Fibroblast of lung (primary cell): ENCODE measurements around the gene LTB. TPM values are rescaled to one million over a fixed set of nuclear protein-coding genes. Genes with fewer than 3 reads are reported as not detected.
"Not testable (repeated sequence)": the region's sequence is repeated elsewhere in the genome, so short reads cannot be mapped to it uniquely, and the experiment has no call there.

Experiments used
- DNase-seq, 2 donors: peaks; one replicate each; pipeline versions ENCODE4 v3.0.0 to v3.0.0-alpha.2; 2010; ENCODE audit warnings: low read depth in 2 of 2
- H2AFZ ChIP-seq: 2 replicates; pipeline ENCODE4 v1.5.1; 2012; ENCODE audit warnings: low read length, control low read depth, inconsistent platforms
- H3K27ac ChIP-seq: 2 replicates; pipeline ENCODE4 v1.5.1; 2011; ENCODE audit warnings: low read length, control low read depth; ENCODE audit not compliant: insufficient read depth
- H3K27me3 ChIP-seq: 2 replicates; pipeline ENCODE4 v1.5.1; 2011; ENCODE audit warnings: mild to moderate bottlenecking, low read length; ENCODE audit not compliant: control insufficient read depth, insufficient read depth
- H3K36me3 ChIP-seq: 2 replicates; pipeline ENCODE4 v1.5.1; 2011; ENCODE audit warnings: low read length; ENCODE audit not compliant: control insufficient read depth, insufficient read depth
- H3K4me1 ChIP-seq: 2 replicates; pipeline ENCODE4 v1.5.1; 2011; ENCODE audit warnings: low read length; ENCODE audit not compliant: control insufficient read depth, insufficient read depth; ENCODE audit errors: extremely low read depth
- H3K4me2 ChIP-seq: 2 replicates; pipeline ENCODE4 v1.5.1; 2011; ENCODE audit warnings: low read length, control low read depth; ENCODE audit not compliant: insufficient read depth; ENCODE audit errors: extremely low read depth
- H3K4me3 ChIP-seq, 4 experiments: fragments of 200-600 bp in 1 of 4; sonication (generic) in 1 of 4; replicated peaks in 1 of 4; 2 replicates each; pipeline ENCODE4 v1.5.1; 2011 to 2016; ENCODE audit warnings: low read length in 4 of 4, low read depth in 3 of 4, mild to moderate bottlenecking in 3 of 4, control low read depth in 2 of 4, inconsistent platforms in 1 of 4, mixed read lengths in 1 of 4; ENCODE audit not compliant: insufficient read depth in 1 of 4; ENCODE audit errors: control extremely low read depth in 1 of 4
- H3K79me2 ChIP-seq: 2 replicates; pipeline ENCODE4 v1.5.1; 2012; ENCODE audit warnings: mild to moderate bottlenecking, low read length, inconsistent platforms; ENCODE audit not compliant: control insufficient read depth, insufficient read depth
- H3K9ac ChIP-seq: 2 replicates; pipeline ENCODE4 v1.5.1; 2011; ENCODE audit warnings: mild to moderate bottlenecking, low read length, control low read depth; ENCODE audit not compliant: insufficient read depth
- H3K9me3 ChIP-seq: 2 replicates; pipeline ENCODE4 v1.5.1; 2012; ENCODE audit warnings: low read depth, low read length; ENCODE audit not compliant: control insufficient read depth, insufficient read depth
- H4K20me1 ChIP-seq: 2 replicates; pipeline ENCODE4 v1.5.1; 2011; ENCODE audit warnings: low read length; ENCODE audit not compliant: control insufficient read depth, insufficient read depth; ENCODE audit errors: extremely low read depth
- CTCF ChIP-seq, 2 donors: IDR thresholded peaks in 1 of 2; conservative IDR thresholded peaks in 1 of 2; 1 replicate in 1 of 2; 2 replicates in 1 of 2; pipeline ENCODE4 v1.5.1; 2011 to 2012; ENCODE audit warnings: low read length in 2 of 2, control low read depth in 1 of 2, inconsistent platforms in 1 of 2, low read depth in 1 of 2, mild to moderate bottlenecking in 1 of 2
- EZH2 ChIP-seq: IDR thresholded peaks from 2 replicates; pipeline ENCODE4 v1.5.1; 2012; ENCODE audit warnings: low read length, control low read depth, mild to moderate bottlenecking; ENCODE audit errors: missing control alignments
- polyA plus RNA-seq, 2 donors: library from polyadenylated mRNA; depleted of rRNA in 1 of 2; stranded (reverse) in 1 of 2; unstranded in 1 of 2; fragments of >200 nt; gene quantifications; 2 replicates each; pipeline ENCODE4 v1.2.1, GENCODE V29; 2011 to 2012; ENCODE audit warnings: missing spikeins in 1 of 2
- total RNA-seq: library from RNA; depleted of rRNA; stranded (reverse); fragments of >200 nt; gene quantifications from 2 replicates; pipeline ENCODE4 v1.2.1, GENCODE V29; 2014

Gene LTB
- total and polyA plus RNA-seq, 2 donors (not counting 1 experiment from before 2014, with no cell fraction given), result not detected

- Histone ChIP-seq H3K4me1 (peaks cover 11% of the 10 kb centered on the region), H3K9ac (no peak overlapping the region), H2AFZ (no peak overlapping the region), H3K79me2 (no peaks in the 10 kb centered on the region), H4K20me1 (no peaks in the 10 kb centered on the region), H3K9me3 (no peaks in the 10 kb centered on the region), H3K36me3 (peaks cover 6% of the 10 kb centered on the region), H3K27me3 (no peaks in the 10 kb centered on the region), H3K4me3 (no peak overlapping the region), H3K27ac (no peak overlapping the region), H3K4me2 (no peak overlapping the region)
- no peak for DNase-seq
- TF ChIP-seq EZH2, result no peak
- no peak for TF ChIP-seq CTCF (conservative IDR thresholded peaks at IDR 0.05 in 1 of 2, IDR thresholded peaks at IDR 0.05 in 1 of 2; ENCODE audit: low read depth in 1 of 2, low read length in 2 of 2)
Measured at GRCh38 chr6:31556307-31556706, 25.9 kb downstream of the LTB start.

GRCh38 chr6:31551371-31551770, 30.9 kb downstream of the LTB start:
- not testable (repeated sequence) for H2AFZ ChIP-seq, H4K20me1 ChIP-seq, H3K4me3 ChIP-seq, H3K36me3 ChIP-seq, H3K79me2 ChIP-seq, H3K4me2 ChIP-seq, H3K4me1 ChIP-seq, H3K9me3 ChIP-seq, H3K27me3 ChIP-seq, H3K9ac ChIP-seq, H3K27ac ChIP-seq
- peak in 1 of 2 donors; percentile 33 for DNase-seq

- H3K36me3 ChIP-seq, result no peaks in the 10 kb centered on the region
- H2AFZ ChIP-seq, result no peak overlapping the region
- H3K27me3 ChIP-seq, result no peaks in the 10 kb centered on the region
- H3K4me1 ChIP-seq, result peaks cover 6% of the 10 kb centered on the region
- H3K4me3 ChIP-seq, result peak overlapping the region in 2 of 4 experiments; percentile 63 to 71
- no peaks in the 10 kb centered on the region for H3K9me3 ChIP-seq
- peaks cover 6% of the 10 kb centered on the region for H3K79me2 ChIP-seq
- H4K20me1 ChIP-seq, result no peaks in the 10 kb centered on the region
- TF ChIP-seq CTCF (conservative IDR thresholded peaks at IDR 0.05 in 1 of 2, IDR thresholded peaks at IDR 0.05 in 1 of 2; ENCODE audit: low read depth in 1 of 2, low read length in 2 of 2), result no peak
- no peak for TF ChIP-seq EZH2
- no peak overlapping the region for H3K9ac ChIP-seq
- H3K27ac ChIP-seq, result no peak overlapping the region
- no peak for DNase-seq
- H3K4me2 ChIP-seq, result peak overlapping the region; percentile 80
Measured at GRCh38 chr6:31548544-31548873, 33.7 kb downstream of the LTB start.
